HL-60 (cell line): ENCODE data around the gene CEACAM5.

Source experiments
- DNase-seq, 2 experiments: peaks; one replicate each; pipeline ENCODE4 v3.0.0-alpha.2; 2010 to 2020; ENCODE audit warnings: low read depth in 1 of 2, low spot score in 1 of 2
- H3K27ac ChIP-seq: fragments of 250-450 bp; sonication (Bioruptor Pico); replicated peaks from 2 replicates; pipeline ENCODE4 v1.5.1; 2020; ENCODE audit warnings: mild to moderate bottlenecking, moderate library complexity
- H3K27me3 ChIP-seq: fragments of 250-450 bp; sonication (Bioruptor Pico); 2 replicates; pipeline ENCODE4 v1.5.1; 2021; ENCODE audit warnings: mild to moderate bottlenecking, moderate library complexity; ENCODE audit not compliant: insufficient read depth, poor library complexity, severe bottlenecking
- H3K4me3 ChIP-seq: replicated peaks from 2 replicates; pipeline ENCODE4 v1.5.1; 2011; ENCODE audit warnings: mild to moderate bottlenecking, control low read depth, low read length; ENCODE audit not compliant: insufficient read depth
- CTCF ChIP-seq: IDR thresholded peaks from one replicate; pipeline ENCODE4 v1.5.1; 2011; ENCODE audit warnings: low read length, control low read depth, inconsistent platforms; ENCODE audit not compliant: insufficient read depth
- GABPA ChIP-seq: IDR thresholded peaks from 2 replicates; pipeline ENCODE4 v1.6.1; 2012; ENCODE audit warnings: low read depth
- POLR2AphosphoS5 ChIP-seq: IDR thresholded peaks from 2 replicates; pipeline ENCODE4 v1.6.1; 2012; ENCODE audit warnings: low read depth
- REST ChIP-seq: IDR thresholded peaks from 2 replicates; pipeline ENCODE4 v1.6.1; 2012; ENCODE audit warnings: low read depth; ENCODE audit not compliant: insufficient replicate concordance
- SPI1 ChIP-seq: IDR thresholded peaks from 2 replicates; pipeline ENCODE4 v1.6.1; 2012; ENCODE audit warnings: low read depth, mild to moderate bottlenecking, borderline replicate concordance

Gene CEACAM5

GRCh38 chr19:41753159-41753558, 44.7 kb downstream of the CEACAM5 start:
- Histone ChIP-seq H3K4me3 (no peak overlapping the region), H3K27me3 (no peaks in the 10 kb centered on the region), H3K27ac (peak overlapping the region; percentile 18)
- DNase-seq = peak; percentile 31 to 76
- no peak for TF ChIP-seq POLR2AphosphoS5
- peak; percentile 59 for TF ChIP-seq CTCF
- no peak for TF ChIP-seq GABPA
- TF ChIP-seq SPI1 = peak; percentile 46; the same call in 1 of the 2 replicates

GRCh38 chr19:41753936-41754529, 45.6 kb downstream of the CEACAM5 start:
- TF ChIP-seq CTCF (peak; percentile 45), REST (no peak)
- peak overlapping the region; percentile 14; the same call in 1 of the 2 replicates for H3K27ac ChIP-seq
- no peak overlapping the region for H3K4me3 ChIP-seq
- no peaks in the 10 kb centered on the region for H3K27me3 ChIP-seq
- DNase-seq = peak; percentile 28 to 80

GRCh38 chr19:41755328-41755913, 47.0 kb downstream of the CEACAM5 start, which contains the start of gene CEACAM6:
Gene CEACAM6, plus strand, starts transcription at chr19:41755530. Its CDS starts 109 bp downstream, at chr19:41755639.
- no peak for TF ChIP-seq POLR2AphosphoS5
- TF ChIP-seq SPI1 = no peak
- no peak for TF ChIP-seq REST
- TF ChIP-seq GABPA = no peak
- TF ChIP-seq CTCF = no peak
- DNase-seq = peak; percentile 38 to 45
- Histone ChIP-seq H3K4me3 (peak within 1 kb of the TSS; percentile 39), H3K27me3 (no peaks in the 10 kb centered on the region), H3K27ac (peak within 1 kb of the TSS; percentile 41)

GRCh38 chr19:41758846-41759245, 50.4 kb downstream of the CEACAM5 start:
- TF ChIP-seq CTCF (no peak), SPI1 (no peak), GABPA (no peak), REST (no peak), POLR2AphosphoS5 (no peak)
- DNase-seq = no peak
- Histone ChIP-seq H3K27ac (peak overlapping the region; percentile 74), H3K4me3 (peak overlapping the region; percentile 38), H3K27me3 (no peaks in the 10 kb centered on the region)
